H9 (cell line): ENCODE measurements around the gene GAS6. TPM values are rescaled to one million over a fixed set of nuclear protein-coding genes. Genes with fewer than 3 reads are reported as not detected.

Experiments
- DNase-seq: peaks from one replicate; pipeline ENCODE4 v3.0.0-alpha.2; 2017
- H2AFZ ChIP-seq: one replicate; pipeline ENCODE4 v1.6.1; 2013; ENCODE audit warnings: mild to moderate bottlenecking, low read length, control low read depth, moderate library complexity
- H2AK5ac ChIP-seq: 2 replicates; pipeline ENCODE4 v1.6.1; 2013; ENCODE audit warnings: low read length, control low read depth, mixed read lengths; ENCODE audit not compliant: insufficient read length
- H2BK120ac ChIP-seq: one replicate; pipeline ENCODE4 v1.6.1; 2013; ENCODE audit warnings: low read depth, mild to moderate bottlenecking, low read length, control low read depth, inconsistent platforms; ENCODE audit not compliant: poor library complexity, severe bottlenecking
- H2BK12ac ChIP-seq: 2 replicates; pipeline ENCODE4 v1.6.1; 2013; ENCODE audit warnings: low read length, control low read depth, mixed read lengths, low read depth; ENCODE audit not compliant: insufficient read length
- H2BK15ac ChIP-seq: 2 replicates; pipeline ENCODE4 v1.6.1; 2013; ENCODE audit warnings: low read depth, low read length, control low read depth
- H2BK20ac ChIP-seq: one replicate; pipeline ENCODE4 v1.6.1; 2013; ENCODE audit warnings: low read depth, mild to moderate bottlenecking, low read length, control low read depth, inconsistent platforms; ENCODE audit not compliant: poor library complexity, severe bottlenecking
- H2BK5ac ChIP-seq: 2 replicates; pipeline ENCODE4 v1.6.1; 2013; ENCODE audit warnings: low read length, control low read depth, mixed read lengths; ENCODE audit not compliant: insufficient read length
- H3K14ac ChIP-seq: 2 replicates; pipeline ENCODE4 v1.6.1; 2013; ENCODE audit warnings: low read length, control low read depth; ENCODE audit not compliant: insufficient read depth
- H3K18ac ChIP-seq: 2 replicates; pipeline ENCODE4 v1.6.1; 2013; ENCODE audit warnings: low read depth, mild to moderate bottlenecking, mixed read lengths, low read length, control low read depth; ENCODE audit not compliant: insufficient read length
- H3K23ac ChIP-seq: 2 replicates; pipeline ENCODE4 v1.6.1; 2013; ENCODE audit warnings: low read length, control low read depth, mixed read lengths, low read depth; ENCODE audit not compliant: insufficient read length
- H3K23me2 ChIP-seq: 2 replicates; pipeline ENCODE4 v1.6.1; 2013; ENCODE audit warnings: low read depth, mild to moderate bottlenecking, mixed read lengths, low read length, control low read depth; ENCODE audit not compliant: insufficient read length, poor library complexity, severe bottlenecking
- H3K27ac ChIP-seq: 2 replicates; pipeline ENCODE4 v1.5.1; 2013; ENCODE audit warnings: low read length, control low read depth, mixed read lengths, low read depth; ENCODE audit not compliant: insufficient read length
- H3K27me3 ChIP-seq: 2 replicates; pipeline ENCODE4 v1.6.1; 2013; ENCODE audit warnings: low read length, control low read depth, inconsistent platforms; ENCODE audit not compliant: insufficient read depth
- H3K4ac ChIP-seq: 2 replicates; pipeline ENCODE4 v1.6.1; 2013; ENCODE audit warnings: low read depth, mild to moderate bottlenecking, control low read depth, inconsistent platforms, low read length, moderate library complexity
- H3K4me1 ChIP-seq: 2 replicates; pipeline ENCODE4 v1.6.1; 2013; ENCODE audit warnings: low read length, control low read depth, inconsistent platforms; ENCODE audit not compliant: insufficient read depth
- H3K4me2 ChIP-seq: 2 replicates; pipeline ENCODE4 v1.6.1; 2013; ENCODE audit warnings: low read length, control low read depth, mixed read lengths; ENCODE audit not compliant: insufficient read length, insufficient read depth
- H3K56ac ChIP-seq: 2 replicates; pipeline ENCODE4 v1.6.1; 2013; ENCODE audit warnings: low read depth, mild to moderate bottlenecking, mixed read lengths, low read length, control low read depth; ENCODE audit not compliant: insufficient read length
- H3K79me1 ChIP-seq: 2 replicates; pipeline ENCODE4 v1.6.1; 2013; ENCODE audit warnings: low read depth, mild to moderate bottlenecking, moderate library complexity, low read length, control low read depth, inconsistent platforms; ENCODE audit not compliant: insufficient read depth, poor library complexity, severe bottlenecking
- H3K79me2 ChIP-seq: 2 replicates; pipeline ENCODE4 v1.6.1; 2013; ENCODE audit warnings: low read length, control low read depth, inconsistent platforms; ENCODE audit not compliant: insufficient read depth
- H3K9ac ChIP-seq: 2 replicates; pipeline ENCODE4 v1.6.1; 2013; ENCODE audit warnings: low read length, control low read depth, mixed read lengths; ENCODE audit not compliant: insufficient read length; ENCODE audit errors: extremely low read depth
- H3K9me3 ChIP-seq: one replicate; pipeline ENCODE4 v1.6.1; 2013; ENCODE audit warnings: low read depth, low read length, inconsistent platforms; ENCODE audit not compliant: control insufficient read depth
- H3T11ph ChIP-seq: one replicate; pipeline ENCODE4 v1.6.1; 2013; ENCODE audit warnings: mild to moderate bottlenecking, low read length, control low read depth, inconsistent platforms
- H4K20me1 ChIP-seq: one replicate; pipeline ENCODE4 v1.6.1; 2013; ENCODE audit not compliant: control insufficient read depth, insufficient read length, insufficient read depth
- H4K5ac ChIP-seq: 2 replicates; pipeline ENCODE4 v1.6.1; 2013; ENCODE audit warnings: low read depth, mild to moderate bottlenecking, mixed read lengths, low read length, control low read depth; ENCODE audit not compliant: insufficient read length
- H4K8ac ChIP-seq: replicated peaks from 2 replicates; pipeline ENCODE4 v1.6.1; 2013; ENCODE audit warnings: low read length, control low read depth, mixed read lengths, low read depth; ENCODE audit not compliant: insufficient read length
- H4K91ac ChIP-seq: 2 replicates; pipeline ENCODE4 v1.6.1; 2013; ENCODE audit warnings: low read depth, mild to moderate bottlenecking, moderate library complexity, mixed read lengths, low read length, control low read depth; ENCODE audit not compliant: insufficient read length
- H3K27ac Mint-ChIP-seq, 3 experiments: 2 replicates in 2 of 3; 3 replicates in 1 of 3; pipeline ENCODE4 v1.8.0; 2020 to 2021; ENCODE audit warnings: mixed read lengths in 3 of 3, mild to moderate bottlenecking in 1 of 3, moderate library complexity in 1 of 3
- H3K27me3 Mint-ChIP-seq: 2 replicates; pipeline ENCODE4 v1.8.0; 2021; ENCODE audit warnings: low read depth, mild to moderate bottlenecking, moderate library complexity, mixed read lengths
- H3K36me3 Mint-ChIP-seq, 3 experiments: 2 replicates in 2 of 3; 3 replicates in 1 of 3; pipeline ENCODE4 v1.8.0; 2020 to 2021; ENCODE audit warnings: low read depth in 3 of 3, mixed read lengths in 3 of 3; ENCODE audit not compliant: insufficient read depth in 1 of 3
- H3K4me1 Mint-ChIP-seq, 2 experiments: 2 replicates each; pipeline ENCODE4 v1.8.0; 2020; ENCODE audit warnings: mixed read lengths in 2 of 2
- H3K4me3 Mint-ChIP-seq, 2 experiments: 2 replicates in 1 of 2; 3 replicates in 1 of 2; pipeline ENCODE4 v1.8.0; 2020 to 2021; ENCODE audit warnings: mild to moderate bottlenecking in 2 of 2, mixed read lengths in 2 of 2, moderate library complexity in 1 of 2
- H3K9me3 Mint-ChIP-seq, 2 experiments: 2 replicates in 1 of 2; 3 replicates in 1 of 2; pipeline ENCODE4 v1.8.0; 2020; ENCODE audit warnings: mild to moderate bottlenecking in 2 of 2, mixed read lengths in 2 of 2, moderate library complexity in 1 of 2
- CTCF ChIP-seq: fragments of 200-600 bp; sonication (generic); conservative IDR thresholded peaks from 3 replicates; pipeline ENCODE4 v1.8.0; 2021; ENCODE audit warnings: antibody characterized with exemption, mild to moderate bottlenecking
- WGBS: extraction: QIAGEN DNeasy Blood & Tissue Kit; methylation state at CpG from one replicate; pipeline ENCODE4 v1.1.7; 2013; ENCODE audit warnings: missing lambda C conversion rate, low lambda C conversion rate, mixed read lengths; ENCODE audit not compliant: insufficient read length; ENCODE audit errors: extremely low coverage; 5-methylcytosine and 5-hydroxymethylcytosine counted together
- total RNA-seq: library from RNA; stranded (reverse); gene quantifications from 2 replicates; pipeline ENCODE4 v1.2.1, GENCODE V29; 2021

Gene GAS6
- total RNA-seq, 1 experiment from 2014 or later: 20.5 TPM

- Histone ChIP-seq H3K14ac (no peak overlapping the region), H2BK120ac (no peak overlapping the region), H3K79me1 (no peaks in the 10 kb centered on the region), H3K4me2 (no peak overlapping the region), H2BK15ac (no peak overlapping the region), H3K23me2 (no peaks in the 10 kb centered on the region), H3K9me3 (no peaks in the 10 kb centered on the region), H4K5ac (no peak overlapping the region), H2BK20ac (no peak overlapping the region), H3K9ac (no peak overlapping the region), H4K8ac (no peak overlapping the region), H3K56ac (no peak overlapping the region), H3K27me3 (no peaks in the 10 kb centered on the region), H2AFZ (no peak overlapping the region), H4K91ac (no peak overlapping the region), H3K4ac (no peak overlapping the region), H3T11ph (no peak overlapping the region), H4K20me1 (no peaks in the 10 kb centered on the region), H3K79me2 (no peaks in the 10 kb centered on the region), H3K23ac (no peak overlapping the region), H2AK5ac (no peak overlapping the region), H2BK5ac (no peak overlapping the region), H3K27ac (no peak overlapping the region), H3K4me1 (no peaks in the 10 kb centered on the region; the same call in 1 of the 2 replicates), H3K18ac (no peak overlapping the region), H2BK12ac (no peak overlapping the region)
- H3K36me3 Mint-ChIP-seq: peaks cover 2 to 10% (median 5%) of the 10 kb centered on the region in 3 experiments
- H3K4me3 Mint-ChIP-seq: no peak overlapping the region
- peaks cover 12 to 16% of the 10 kb centered on the region in 2 experiments for H3K4me1 Mint-ChIP-seq
- TF ChIP-seq CTCF: no peak
- peaks cover 9% of the 10 kb centered on the region for H3K27me3 Mint-ChIP-seq
- WGBS: no CpG with 5 or more reads among the region's 5 CpGs
- no peak for DNase-seq
- no peak overlapping the region for H3K27ac Mint-ChIP-seq
- H3K9me3 Mint-ChIP-seq: peaks cover 14% of the 10 kb centered on the region in 2 experiments
Measured at GRCh38 chr13:113784645-113785024, 79.2 kb downstream of the GAS6 start.
